Lung microvascular endothelial cell (primary cell): ENCODE measurements around the gene DRD1. TPM values are rescaled to one million over a fixed set of nuclear protein-coding genes. Genes with fewer than 3 reads are reported as not detected.
A peak's percentile ranks its signal among the peaks of the same experiment; 100 is the strongest.

Experiments used
- DNase-seq, 2 donors: peaks; one replicate each; pipeline versions ENCODE4 v3.0.0 to v3.0.0-alpha.2; 2010; ENCODE audit warnings: low read depth in 2 of 2
- total RNA-seq: library from RNA; depleted of rRNA; stranded (reverse); fragments of >200 nt; gene quantifications from 2 replicates; pipeline ENCODE4 v1.2.1, GENCODE V29; 2014

The DRD1 gene
- not detected in 2 replicates for total RNA-seq

DNA sequence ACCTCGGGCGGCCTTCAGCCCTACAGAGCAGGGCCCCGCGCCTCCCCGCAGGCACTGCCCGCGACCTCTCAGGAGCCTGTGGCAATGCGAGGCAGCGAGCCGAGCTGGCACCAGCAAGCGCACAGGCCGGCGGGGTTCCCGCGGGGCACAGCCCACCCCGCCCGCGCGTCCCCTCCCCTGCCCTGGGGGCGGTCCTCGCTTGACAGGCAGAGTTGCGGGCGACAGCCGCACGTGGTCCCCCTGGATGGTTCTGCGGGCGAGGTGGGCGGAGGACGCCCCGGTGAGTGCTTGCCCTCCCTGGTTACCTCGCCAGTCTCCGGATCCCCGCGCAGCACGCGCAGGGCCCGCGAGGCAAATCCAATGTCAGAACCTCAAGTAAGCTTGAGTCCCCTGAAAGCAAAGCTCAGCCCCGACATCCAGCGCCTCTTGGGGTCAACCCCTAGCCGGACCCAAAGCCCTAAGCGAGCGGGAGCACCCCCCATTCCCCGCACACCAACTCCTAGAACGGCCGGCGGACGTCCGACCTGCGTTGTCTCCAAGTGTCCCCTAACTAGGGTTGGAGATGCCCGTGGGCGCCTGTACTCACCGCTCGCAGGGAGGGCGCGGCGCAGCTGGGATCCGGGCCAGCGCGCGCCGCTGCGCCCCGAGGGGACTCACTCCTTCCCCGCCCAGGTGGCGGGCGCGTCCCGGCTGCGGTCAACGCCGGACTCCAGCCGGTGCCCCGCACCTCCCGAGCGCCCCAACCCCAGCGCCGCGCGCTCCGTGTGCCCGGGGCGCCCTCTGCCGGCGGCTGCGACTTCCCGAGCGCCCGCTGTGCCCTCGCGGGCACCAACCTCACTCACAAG is at the start of gene DRD1:
DRD1 (minus strand) TSS at position 123 of the 845 bp plus-strand sequence. CDS start 1,083 bp downstream, outside the sequence.
- DNase-seq = peak; percentile 23 to 29

DNA sequence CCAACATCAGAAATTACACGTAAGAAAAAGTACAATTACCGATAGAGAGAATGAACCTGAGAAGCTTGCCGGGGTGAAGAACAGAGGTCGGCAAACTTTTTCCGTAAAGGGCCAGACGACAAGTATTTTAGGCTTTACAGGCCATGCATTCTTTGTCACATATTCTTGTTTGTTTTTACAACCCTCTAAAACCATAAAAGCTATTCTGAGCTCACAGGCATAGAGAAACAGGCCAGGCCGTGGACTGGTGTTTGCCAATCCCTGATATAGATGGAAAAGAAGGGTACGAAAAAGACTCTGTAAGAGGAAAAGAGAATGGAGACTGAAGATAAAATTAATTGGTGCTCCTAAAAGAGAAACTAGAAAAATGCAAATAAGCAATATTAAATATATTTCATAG is 49.7 kb upstream of the DRD1 start:
- DNase-seq = no peak

DNA sequence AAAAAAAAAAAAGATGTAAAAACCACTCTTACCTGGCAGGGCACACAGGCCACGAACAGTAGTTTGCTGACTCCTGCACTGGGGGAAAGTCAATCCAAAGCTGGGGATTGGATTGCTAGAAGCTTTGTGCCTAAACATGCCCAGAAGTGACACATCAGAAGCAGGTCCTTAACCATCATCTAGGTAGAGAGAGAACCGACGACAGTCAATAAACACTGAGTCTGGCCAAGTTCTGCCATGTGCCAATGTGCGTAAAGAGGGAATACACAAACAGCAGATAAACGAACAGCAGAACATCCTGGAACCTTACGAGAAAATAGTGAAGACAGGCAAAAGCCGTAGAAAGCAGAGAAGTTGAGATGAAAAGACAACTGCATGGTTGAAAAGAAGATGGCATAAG is 49.3 kb upstream of the DRD1 start:
- DNase-seq = no peak

- DNase-seq = no peak
These were observed 47.2 kb upstream of the DRD1 start for GRCh38 chr5:175491223-175491622.

GRCh38 chr5:175489693-175490443 is 45.9 kb upstream of the DRD1 start:
- DNase-seq = no peak

DNA sequence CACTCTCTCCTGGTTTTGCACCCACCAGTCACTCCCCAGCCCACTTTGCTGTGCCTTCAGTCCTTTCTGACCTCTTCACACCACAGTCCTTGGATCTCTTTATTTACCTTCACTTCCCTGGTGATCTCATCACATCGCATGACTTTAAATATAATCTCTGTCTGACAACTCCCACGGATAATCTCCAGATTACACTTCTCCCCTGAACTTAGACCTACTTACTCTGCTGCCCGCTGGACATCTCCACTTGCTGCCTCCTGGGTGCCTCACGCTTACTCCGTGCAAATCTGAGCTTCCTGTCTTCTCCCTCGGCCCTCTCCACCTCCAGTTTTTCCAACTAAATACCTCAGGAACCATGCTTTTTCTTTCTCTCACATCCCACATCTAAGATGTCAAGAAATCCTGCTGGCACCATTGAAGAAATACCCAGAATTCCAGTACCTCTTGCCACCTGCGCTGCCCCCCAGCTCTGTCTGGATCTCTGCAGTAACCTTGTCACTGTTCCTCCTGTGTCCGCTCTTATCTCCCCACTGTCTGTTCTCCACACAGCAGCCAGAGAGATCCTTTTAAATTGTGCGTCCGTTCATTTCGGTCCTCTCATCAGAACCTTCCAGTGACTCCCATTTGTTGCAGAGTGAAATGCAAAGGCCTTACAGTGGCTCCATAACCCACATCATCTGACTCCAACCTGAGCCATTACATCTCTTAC is 43.7 kb upstream of the DRD1 start:
- DNase-seq = no peak

- no peak for DNase-seq
These were observed 41.6 kb upstream of the DRD1 start for GRCh38 chr5:175485631-175486030.

DNA sequence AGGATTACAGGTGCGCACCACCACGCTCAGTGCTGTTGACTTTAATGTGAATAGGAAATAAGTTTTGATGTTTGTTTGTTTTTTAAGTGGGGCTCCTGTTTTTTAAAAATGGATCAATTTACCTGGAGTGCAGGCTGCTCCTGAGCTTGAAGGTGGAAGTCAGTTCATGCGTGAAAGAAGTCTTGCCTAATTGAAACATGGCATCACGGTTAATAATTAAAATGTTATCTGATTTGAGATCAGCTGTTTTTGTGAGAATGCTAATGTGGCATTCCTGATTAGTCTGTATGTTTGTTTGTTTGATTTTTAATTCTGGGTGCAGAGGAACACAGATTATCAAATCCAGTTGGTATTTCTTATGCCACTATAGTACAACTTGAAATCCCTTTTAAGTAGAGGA is 40.8 kb upstream of the DRD1 start:
- DNase-seq = no peak

- DNase-seq = no peak
These were observed 40.3 kb upstream of the DRD1 start for GRCh38 chr5:175484322-175484721.

GRCh38 chr5:175483337-175483736 is 39.4 kb upstream of the DRD1 start:
- no peak for DNase-seq

DNA sequence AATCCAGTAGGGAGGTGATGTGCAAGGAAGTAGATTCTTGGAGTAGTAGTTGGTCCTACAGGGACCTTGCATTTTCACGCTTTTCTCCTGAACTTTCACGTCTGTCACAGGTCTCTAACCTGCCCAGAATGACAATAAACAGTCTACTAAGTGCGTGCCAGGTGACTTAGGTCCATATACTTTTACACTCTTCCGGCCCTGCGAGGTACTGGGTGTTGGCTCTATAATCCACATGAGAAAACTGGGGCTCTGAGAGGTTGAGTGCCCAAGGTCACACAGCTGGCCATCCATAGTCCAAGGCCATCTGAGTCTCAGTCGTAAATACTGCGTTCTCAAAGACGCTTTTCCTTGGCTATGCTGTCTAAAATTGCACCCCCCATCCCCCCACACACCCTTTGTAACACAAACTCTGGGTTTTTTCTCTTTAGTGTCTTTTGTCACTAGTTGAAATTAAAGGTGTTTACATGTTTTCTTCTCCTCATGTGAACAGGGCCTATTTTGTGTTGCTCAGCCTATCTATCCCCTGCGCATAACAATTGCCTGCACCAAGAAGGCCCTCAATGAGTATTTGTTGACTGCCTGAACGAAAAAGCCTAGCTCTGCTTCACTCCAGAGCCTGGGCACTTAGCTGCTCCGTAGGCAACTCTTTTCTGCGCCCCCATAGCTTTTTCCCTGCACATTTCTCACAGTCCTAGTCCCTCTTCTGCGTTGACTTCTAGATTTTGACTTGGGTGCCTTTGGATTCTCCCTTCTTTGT is 35.3 kb upstream of the DRD1 start:
- DNase-seq = no peak

DNA sequence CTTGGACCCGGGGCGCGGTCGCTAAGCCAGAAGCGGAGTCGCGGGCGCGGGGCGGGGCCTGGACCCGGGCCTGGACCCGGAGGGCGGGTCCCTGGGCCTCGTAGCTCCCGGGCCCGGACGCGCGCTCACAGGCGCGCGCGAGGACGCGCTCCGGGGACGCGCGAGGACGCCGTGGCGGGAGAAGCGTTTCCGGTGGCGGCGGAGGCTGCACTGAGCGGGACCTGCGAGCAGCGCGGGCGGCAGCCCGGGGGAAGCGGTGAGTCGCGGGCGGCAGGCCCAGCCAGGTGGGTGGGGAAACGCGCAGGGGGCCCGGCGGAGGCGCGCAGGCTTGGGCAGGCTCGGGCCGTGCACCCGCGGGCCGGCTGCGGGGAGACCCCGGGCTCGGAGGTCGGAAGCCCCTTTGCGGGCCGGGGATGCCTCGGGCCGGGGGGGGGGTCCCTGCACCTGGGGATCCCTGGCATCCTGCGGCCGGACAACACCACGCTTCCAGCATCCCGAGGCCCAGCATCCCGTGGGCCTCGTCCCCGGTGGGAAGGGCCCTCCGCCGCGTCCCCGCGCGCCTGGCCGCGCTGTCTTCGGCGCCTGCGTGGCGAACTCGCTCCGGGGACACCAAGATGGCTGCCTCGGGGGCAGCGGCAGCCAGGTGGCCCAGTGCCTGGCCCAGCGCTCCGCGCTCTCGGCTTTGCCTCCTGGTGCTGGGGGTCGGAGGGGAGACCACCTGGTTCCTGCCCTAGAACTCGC is 34.6 kb upstream of the DRD1 start, which contains the start of gene SFXN1:
SFXN1 (plus strand) TSS at position 177 of the 741 bp plus-strand sequence. CDS start 13,544 bp downstream, outside the sequence.
- DNase-seq = peak; percentile 75 to 78

GRCh38 chr5:175478008-175478383 is 34.0 kb upstream of the DRD1 start:
- no peak for DNase-seq

- DNase-seq = no peak
These were observed 33.5 kb upstream of the DRD1 start for GRCh38 chr5:175477440-175477839.

DNA sequence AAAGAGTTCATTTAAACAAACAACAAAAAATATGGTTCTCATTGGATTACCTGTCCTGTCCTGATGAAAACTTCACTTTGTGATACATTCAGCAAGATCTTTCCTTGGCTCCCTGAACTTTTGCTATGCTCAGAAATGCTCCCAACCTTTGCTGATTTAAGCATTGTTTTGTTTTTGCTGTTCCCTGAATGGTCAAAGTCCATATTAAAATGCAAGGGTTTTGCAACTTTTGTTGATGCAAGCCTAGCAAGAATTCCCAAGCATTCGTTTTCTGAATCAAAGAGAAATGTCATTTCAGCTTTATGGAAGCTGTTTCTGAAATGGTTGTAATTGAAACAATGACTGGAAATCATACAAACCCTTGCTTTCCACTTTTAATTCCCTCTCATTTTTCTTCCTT is 31.3 kb upstream of the DRD1 start:
- DNase-seq = no peak

DNA sequence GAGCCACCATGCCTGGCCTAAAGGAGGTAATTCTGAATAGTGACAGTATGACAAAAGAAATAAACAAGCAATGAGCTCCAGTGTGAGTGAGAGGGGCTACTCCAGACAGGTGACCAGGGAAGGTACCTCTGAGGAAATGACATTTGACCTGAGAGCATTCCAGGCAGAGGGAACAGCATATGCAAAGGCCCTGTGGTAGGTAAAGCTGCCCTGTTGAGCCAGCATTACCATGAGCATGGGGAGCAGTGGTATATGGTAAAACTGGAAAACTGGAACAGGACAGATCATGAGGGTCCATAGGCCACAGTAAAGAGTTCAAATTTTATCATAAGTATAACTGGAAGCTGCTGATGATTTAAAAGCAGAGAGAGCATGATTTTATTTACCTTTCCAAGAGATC is 28.4 kb upstream of the DRD1 start:
- no peak for DNase-seq

DNA sequence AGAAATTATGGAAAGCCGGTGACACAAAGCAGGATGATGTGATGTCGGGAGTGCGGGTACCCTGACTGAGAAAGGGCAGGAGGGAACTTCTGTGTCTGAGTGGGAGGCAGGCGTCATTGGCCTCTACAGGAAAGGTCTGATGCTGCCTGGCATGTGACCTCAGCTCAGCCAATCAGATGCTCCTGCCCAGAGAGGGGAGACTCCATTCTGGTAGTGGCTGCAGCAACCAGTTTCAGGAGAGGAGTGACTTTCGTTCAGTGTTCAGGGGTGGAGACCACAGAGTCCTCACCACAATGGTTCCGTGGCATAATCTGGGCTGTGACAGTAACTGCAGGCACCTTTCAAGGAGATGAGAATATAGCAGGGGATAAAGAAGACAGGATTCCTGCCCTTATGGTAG is 27.6 kb upstream of the DRD1 start:
- DNase-seq = no peak

- DNase-seq = no peak
These were observed 27.2 kb upstream of the DRD1 start for GRCh38 chr5:175471196-175471595.

GRCh38 chr5:175470781-175471180 is 26.8 kb upstream of the DRD1 start:
- DNase-seq = no peak

- DNase-seq = no peak
These were observed 25.9 kb upstream of the DRD1 start for GRCh38 chr5:175469916-175470315.

DNA sequence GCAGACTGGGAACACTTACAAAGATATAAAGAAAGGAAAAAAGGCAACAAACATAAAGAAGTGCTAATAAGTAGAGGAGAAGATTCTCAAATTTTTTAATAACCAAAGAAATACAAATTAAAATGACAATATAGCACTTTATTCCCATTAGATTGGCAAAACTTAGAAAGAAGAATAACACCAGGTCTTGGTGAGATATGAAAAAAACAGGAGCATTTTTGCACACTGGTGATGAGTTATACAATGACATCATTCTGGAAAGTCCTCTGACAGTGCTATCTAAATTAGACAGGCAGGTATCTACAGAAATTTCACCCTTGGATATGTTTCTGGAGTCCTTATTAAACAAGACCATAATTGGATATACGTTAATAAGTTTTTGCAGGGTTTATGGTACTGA is 24.9 kb upstream of the DRD1 start:
- no peak for DNase-seq
